ENCODE data around the gene WRNIP1. TPM values are rescaled to one million over a fixed set of nuclear protein-coding genes. Genes with fewer than 3 reads are reported as not detected.
"Not testable (repeated sequence)": the region's sequence is repeated elsewhere in the genome, so short reads cannot be mapped to it uniquely, and the experiment has no call there.

WRNIP1 gene
- polyA plus RNA-seq, 3 donors = 21.1 to 28.5 (median 27.5) TPM

- H3K27ac ChIP-seq (ENCODE audit: low read depth, low read length) = no peak overlapping the region
- 75 to 93% (median 93%) methylated on average over 3 of the region's 3 CpGs for WGBS, 3 donors
Observed at GRCh38 chr6:2755456-2755855, 9.7 kb upstream of the WRNIP1 start.

- WGBS, 3 donors = 63 to 85% (median 67%) methylated on average over 2 of the region's 2 CpGs
- no peak overlapping the region for H3K27ac ChIP-seq (ENCODE audit: low read depth, low read length)
Observed at GRCh38 chr6:2756241-2756640, 9.0 kb upstream of the WRNIP1 start.

GRCh38 chr6:2756687-2757224 lies 8.4 kb upstream of the WRNIP1 start:
- 85 to 88% (median 88%) methylated on average over 3 of the region's 3 CpGs for WGBS, 3 donors
- no peak overlapping the region for H3K27ac ChIP-seq (ENCODE audit: low read depth, low read length)

- 71 to 91% (median 85%) methylated on average over 3 of the region's 3 CpGs for WGBS, 3 donors
- no peak overlapping the region for H3K27ac ChIP-seq (ENCODE audit: low read depth, low read length)
Observed at GRCh38 chr6:2758980-2759379, 6.2 kb upstream of the WRNIP1 start.

GRCh38 chr6:2760882-2761842 lies 4.0 kb upstream of the WRNIP1 start:
- H3K27ac ChIP-seq (ENCODE audit: low read depth, low read length) = no peak overlapping the region
- 70 to 74% (median 73%) methylated on average over 8 of the region's 8 CpGs for WGBS, 3 donors

GRCh38 chr6:2762868-2763267 lies 2.3 kb upstream of the WRNIP1 start:
- H3K27ac ChIP-seq (ENCODE audit: low read depth, low read length) = not testable (repeated sequence)

GRCh38 chr6:2763345-2763841 lies 1.8 kb upstream of the WRNIP1 start:
- H3K27ac ChIP-seq (ENCODE audit: low read depth, low read length) = no peak overlapping the region
- WGBS, 3 donors = 88 to 93% (median 92%) methylated on average over 36 of the region's 36 CpGs

More at GRCh38 chr6:2762868-2763267, 2.3 kb upstream of the WRNIP1 start:
- 85 to 98% (median 96%) methylated on average over 4 of the region's 4 CpGs for WGBS, 3 donors

GRCh38 chr6:2763876-2764540 lies 1.2 kb upstream of the WRNIP1 start:
- no peak overlapping the region for H3K27ac ChIP-seq (ENCODE audit: low read depth, low read length)
- 65 to 79% (median 77%) methylated on average over 27 of the region's 27 CpGs for WGBS, 3 donors

GRCh38 chr6:2764610-2765165 lies 505 bp upstream of the WRNIP1 start:
- no peak overlapping the region for H3K27ac ChIP-seq (ENCODE audit: low read depth, low read length)
- WGBS, 3 donors = 0 to 1% (median 0%) methylated on average over 44 to 45 of the region's 45 CpGs

- 0 to 1% (median 0%) methylated on average over 66 to 91 of the region's 91 CpGs for WGBS, 3 donors
- peak overlapping the region; percentile 48 for H3K27ac ChIP-seq (ENCODE audit: low read depth, low read length)
Observed at GRCh38 chr6:2765896-2766766, 938 bp downstream of the WRNIP1 start.

- WGBS, 3 donors = 4 to 6% (median 5%) methylated on average over 13 of the region's 13 CpGs
- no peak overlapping the region for H3K27ac ChIP-seq (ENCODE audit: low read depth, low read length)
Observed at GRCh38 chr6:2766767-2767656, 1.8 kb downstream of the WRNIP1 start.

GRCh38 chr6:2767657-2768524 lies 2.7 kb downstream of the WRNIP1 start:
- 38 to 44% (median 42%) methylated on average over 9 of the region's 9 CpGs for WGBS, 3 donors
- no peak overlapping the region for H3K27ac ChIP-seq (ENCODE audit: low read depth, low read length)

GRCh38 chr6:2768696-2769095 lies 3.5 kb downstream of the WRNIP1 start:
- 38 to 53% (median 53%) methylated on average over 6 of the region's 6 CpGs for WGBS, 3 donors
- H3K27ac ChIP-seq (ENCODE audit: low read depth, low read length) = no peak overlapping the region

GRCh38 chr6:2770171-2770570 lies 5.0 kb downstream of the WRNIP1 start:
- 45 to 59% (median 51%) methylated on average over 13 of the region's 13 CpGs for WGBS, 3 donors
- no peak overlapping the region for H3K27ac ChIP-seq (ENCODE audit: low read depth, low read length)

GRCh38 chr6:2771079-2771478 lies 5.9 kb downstream of the WRNIP1 start:
- H3K27ac ChIP-seq (ENCODE audit: low read depth, low read length) = no peak overlapping the region
- WGBS, 3 donors = 88 to 95% (median 93%) methylated on average over 4 of the region's 4 CpGs

GRCh38 chr6:2772840-2773239 lies 7.6 kb downstream of the WRNIP1 start:
- no peak overlapping the region for H3K27ac ChIP-seq (ENCODE audit: low read depth, low read length)
- WGBS, 3 donors = 60 to 94% (median 87%) methylated on average over 3 of the region's 3 CpGs

All from adipose tissue (tissue), 3 donors.